Gastroesophageal sphincter (tissue), 3 donors: ENCODE measurements around the gene TBCE.

Experiments used
- EP300 ChIP-seq: sonication (generic); formaldehyde crosslinking; IDR thresholded peaks from one replicate; pipeline ENCODE4 v1.6.1; 2017; ENCODE audit warnings: antibody characterized with exemption, mild to moderate bottlenecking
- POLR2A ChIP-seq, 2 donors: fragments of 450-650 bp; IDR thresholded peaks; one replicate each; pipeline ENCODE4 v1.6.1; 2017; ENCODE audit warnings: antibody characterized with exemption in 2 of 2, mild to moderate bottlenecking in 2 of 2, moderate library complexity in 1 of 2
- POLR2AphosphoS5 ChIP-seq: sonication (generic); formaldehyde crosslinking; IDR thresholded peaks from one replicate; pipeline ENCODE4 v1.6.1; 2017; ENCODE audit warnings: antibody characterized with exemption
- TF ChIP-seq, protein P1 (sequence below), 4 experiments: fragments of 200-600 bp in 2 of 4; fragments of 450-650 bp in 2 of 4; sonication (generic) in 1 of 4; IDR thresholded peaks; one replicate each; pipeline ENCODE4 v1.5.1; 2017 to 2019; ENCODE audit warnings: antibody characterized with exemption in 4 of 4, mild to moderate bottlenecking in 2 of 4, moderate library complexity in 2 of 4

DNA sequence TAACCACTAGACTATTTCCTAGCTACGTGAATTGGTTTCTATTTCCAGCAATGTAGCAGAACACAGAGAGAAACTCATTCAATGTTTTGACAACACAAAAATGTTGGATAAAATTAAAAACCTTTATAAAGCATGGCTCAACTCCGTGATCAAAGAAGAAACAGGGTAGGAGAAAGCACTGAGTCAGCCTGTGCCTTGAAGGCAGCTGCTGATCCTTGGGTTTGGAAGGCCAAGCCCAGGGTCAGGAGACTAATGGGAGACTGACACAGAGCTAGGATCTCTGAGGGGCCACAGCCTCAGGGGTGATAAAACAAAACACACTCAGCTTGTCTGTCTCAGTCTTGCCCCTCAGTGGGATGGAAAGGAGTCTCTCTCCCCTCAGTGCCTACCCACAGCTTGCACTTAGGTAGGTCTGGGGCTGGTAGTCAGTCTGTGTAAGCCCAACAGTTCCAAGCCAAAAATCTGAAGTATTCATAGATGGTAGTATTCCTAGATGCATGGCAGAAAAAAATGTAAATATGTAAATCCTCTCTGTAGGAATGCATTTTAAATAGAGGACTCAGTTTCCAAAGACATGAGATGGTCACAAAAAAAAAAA lies 83.8 kb downstream of the TBCE start:
- TF ChIP-seq POLR2A (IDR thresholded peaks at IDR 0.05) (no peak), EP300 (no peak), POLR2AphosphoS5 (no peak)
- TF ChIP-seq, protein P1, sequence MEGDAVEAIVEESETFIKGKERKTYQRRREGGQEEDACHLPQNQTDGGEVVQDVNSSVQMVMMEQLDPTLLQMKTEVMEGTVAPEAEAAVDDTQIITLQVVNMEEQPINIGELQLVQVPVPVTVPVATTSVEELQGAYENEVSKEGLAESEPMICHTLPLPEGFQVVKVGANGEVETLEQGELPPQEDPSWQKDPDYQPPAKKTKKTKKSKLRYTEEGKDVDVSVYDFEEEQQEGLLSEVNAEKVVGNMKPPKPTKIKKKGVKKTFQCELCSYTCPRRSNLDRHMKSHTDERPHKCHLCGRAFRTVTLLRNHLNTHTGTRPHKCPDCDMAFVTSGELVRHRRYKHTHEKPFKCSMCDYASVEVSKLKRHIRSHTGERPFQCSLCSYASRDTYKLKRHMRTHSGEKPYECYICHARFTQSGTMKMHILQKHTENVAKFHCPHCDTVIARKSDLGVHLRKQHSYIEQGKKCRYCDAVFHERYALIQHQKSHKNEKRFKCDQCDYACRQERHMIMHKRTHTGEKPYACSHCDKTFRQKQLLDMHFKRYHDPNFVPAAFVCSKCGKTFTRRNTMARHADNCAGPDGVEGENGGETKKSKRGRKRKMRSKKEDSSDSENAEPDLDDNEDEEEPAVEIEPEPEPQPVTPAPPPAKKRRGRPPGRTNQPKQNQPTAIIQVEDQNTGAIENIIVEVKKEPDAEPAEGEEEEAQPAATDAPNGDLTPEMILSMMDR (IDR thresholded peaks at IDR 0.05): no peak
